GM12873 (cell line): ENCODE measurements around the gene LCAT.
A peak's percentile ranks its signal among the peaks of the same experiment; 100 is the strongest.

ENCODE experiments used
- CTCF ChIP-seq: IDR thresholded peaks from 2 replicates; pipeline ENCODE4 v1.5.1; 2012; ENCODE audit warnings: low read depth, mild to moderate bottlenecking, moderate library complexity, low read length, control low read depth; ENCODE audit not compliant: insufficient read depth; ENCODE audit errors: missing control alignments

LCAT gene

DNA sequence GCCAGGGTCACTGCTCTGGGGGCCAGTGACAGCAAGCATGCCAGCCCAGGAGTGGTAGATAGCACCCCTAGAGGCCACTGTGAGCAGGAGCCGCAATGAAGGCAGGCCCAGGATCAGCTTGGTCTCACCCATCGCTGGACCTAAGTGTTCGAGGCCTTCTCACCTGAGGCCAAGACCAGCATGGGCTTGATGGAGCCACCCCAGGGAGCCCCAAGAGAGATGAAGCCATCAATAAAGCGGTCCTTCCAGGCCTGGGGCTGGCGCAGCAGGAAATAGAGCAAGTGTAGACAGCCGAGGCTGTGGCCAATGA, 1.8 kb downstream of the LCAT start:
- peak; percentile 90 for TF ChIP-seq CTCF

DNA sequence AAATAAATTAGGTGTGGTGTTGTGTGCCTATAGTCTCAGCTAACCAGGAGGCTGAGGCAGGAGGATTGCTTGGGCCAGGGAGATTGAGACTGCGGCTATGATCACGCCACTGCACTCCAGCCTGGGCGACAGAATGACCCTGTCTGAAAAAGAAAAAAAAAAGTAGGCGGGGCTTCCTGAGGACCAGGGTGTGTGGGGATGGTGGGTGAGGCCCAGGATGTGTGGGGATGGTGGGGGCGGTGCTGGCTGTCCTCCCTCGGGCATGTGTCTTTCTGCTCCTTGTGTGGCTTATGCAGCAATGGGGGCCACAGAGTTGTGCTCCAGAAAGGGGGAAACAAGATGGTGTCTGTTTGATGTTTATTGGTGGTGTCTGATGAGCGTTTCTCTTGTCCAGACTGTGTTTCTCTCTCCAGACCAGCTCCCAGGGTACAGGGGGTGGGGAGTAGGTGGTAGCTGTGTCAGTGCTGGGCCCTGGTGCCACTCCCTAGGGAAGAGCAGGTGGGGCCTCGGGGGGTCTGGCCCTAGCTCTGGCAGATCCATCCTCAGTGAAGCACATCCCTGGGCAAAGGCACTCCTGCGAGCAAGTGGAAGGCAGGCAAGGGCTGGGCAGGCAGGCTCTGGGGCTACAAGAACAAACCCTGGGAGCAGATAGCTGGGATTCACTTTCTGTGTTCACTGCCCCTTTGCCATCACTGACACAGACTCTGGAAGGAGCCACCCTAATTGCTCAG, 2.3 kb downstream of the LCAT start:
- TF ChIP-seq CTCF: no peak

GRCh38 chr16:67940446-67941089, 3.4 kb downstream of the LCAT start:
- no peak for TF ChIP-seq CTCF

- no peak for TF ChIP-seq CTCF
Observed at GRCh38 chr16:67939507-67940445, 4.1 kb downstream of the LCAT start.

GRCh38 chr16:67936880-67937605, 6.9 kb downstream of the LCAT start:
- TF ChIP-seq CTCF: no peak

DNA sequence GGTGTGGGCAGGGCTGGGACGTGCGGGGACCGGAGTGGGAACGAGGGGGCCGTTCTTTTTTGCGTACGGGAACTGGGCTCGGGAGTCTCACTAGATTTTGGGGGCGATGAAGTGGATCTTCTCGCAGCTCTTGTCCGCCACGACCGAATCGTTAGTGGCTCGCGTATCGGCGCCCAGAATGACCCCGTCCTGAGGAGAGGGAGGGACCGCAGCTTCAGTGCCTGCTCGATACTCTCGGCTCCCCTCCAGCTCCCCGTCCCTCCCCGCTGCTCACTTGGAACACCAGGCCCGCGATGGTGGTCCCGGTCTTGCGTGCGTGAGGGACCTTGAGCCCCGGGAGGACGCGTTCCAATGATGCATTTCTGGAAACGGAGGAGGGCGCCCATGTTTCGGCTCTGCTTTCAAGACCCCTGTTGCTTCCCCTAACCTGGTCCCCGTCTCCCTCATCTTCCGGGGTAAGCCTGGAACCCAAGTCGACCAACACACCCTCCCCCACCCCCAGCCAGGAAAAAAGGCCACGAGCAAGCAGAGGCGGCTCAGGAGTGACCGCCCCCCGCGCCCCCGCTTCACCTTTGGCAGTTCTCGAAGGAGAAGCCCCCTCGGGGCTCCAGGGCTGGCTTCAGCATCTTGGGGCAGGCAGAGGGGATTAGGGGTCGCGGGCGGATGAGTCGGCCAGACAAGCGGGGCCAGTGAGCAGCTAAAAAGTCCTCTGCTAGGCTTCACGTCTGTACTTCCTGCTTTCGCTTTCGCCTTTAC, 7.6 kb downstream of the LCAT start, which contains the start of gene PSMB10:
Gene PSMB10, minus strand, starts transcription at position 727 of the 756 bp plus-strand sequence. Its CDS starts 101 bp downstream, at position 626.
- TF ChIP-seq CTCF: no peak
